Naive thymus-derived CD8-positive, alpha-beta T cell (primary cell): ENCODE results near the gene NR1I3. TPM values are rescaled to one million over a fixed set of nuclear protein-coding genes. Genes with fewer than 3 reads are reported as not detected.

Source experiments
- ATAC-seq, 2 donors: fragments of 150-1000 bp; cut with Tn5 transposase in 1 of 2; sonication (Bioruptor Pico), chemical (Tn5 transposase) in 1 of 2; 1 replicate in 1 of 2; 2 replicates in 1 of 2; pipeline ENCODE4 v1.10.0; 2021; ENCODE audit warnings: mild to moderate bottlenecking in 2 of 2, moderate library complexity in 2 of 2
- POLR2A ChIA-PET: fragments of 350-600 bp; sonication (Branson Sonifier 250); formaldehyde crosslinking; loops from one replicate; lab custom pipeline; 2021; ENCODE audit warnings: antibody characterized with exemption; lab: Charles Lee
- DNase-seq, 10 donors: peaks; one replicate each; pipeline versions ENCODE4 v3.0.0 to v3.0.0-alpha.2; 2020 to 2022
- H3K27ac Mint-ChIP-seq, 10 donors: one replicate each; pipeline ENCODE4 v1.8.0; 2020 to 2022; ENCODE audit warnings: mild to moderate bottlenecking in 10 of 10, mixed read lengths in 10 of 10, moderate library complexity in 4 of 10, inconsistent platforms in 1 of 10
- H3K27me3 Mint-ChIP-seq, 5 donors: one replicate each; pipeline ENCODE4 v1.8.0; 2021 to 2022; ENCODE audit warnings: mixed read lengths in 5 of 5
- H3K36me3 Mint-ChIP-seq, 3 donors: one replicate each; pipeline ENCODE4 v1.8.0; 2020 to 2022; ENCODE audit warnings: mixed read lengths in 3 of 3, mild to moderate bottlenecking in 2 of 3, inconsistent platforms in 1 of 3
- H3K4me1 Mint-ChIP-seq, 4 donors: one replicate each; pipeline ENCODE4 v1.8.0; 2021 to 2022; ENCODE audit warnings: mixed read lengths in 4 of 4
- H3K4me3 Mint-ChIP-seq, 10 donors: one replicate each; pipeline ENCODE4 v1.8.0; 2020 to 2022; ENCODE audit warnings: mild to moderate bottlenecking in 10 of 10, mixed read lengths in 10 of 10, moderate library complexity in 6 of 10, inconsistent platforms in 1 of 10
- H3K9me3 Mint-ChIP-seq, 9 donors: one replicate each; pipeline ENCODE4 v1.8.0; 2020 to 2022; ENCODE audit warnings: mixed read lengths in 9 of 9, mild to moderate bottlenecking in 3 of 9, inconsistent platforms in 1 of 9, moderate library complexity in 1 of 9
- polyA plus RNA-seq, 3 donors: library from polyadenylated mRNA; unstranded; fragments of 300-500 nt; fragmentation: Illumina TruSeq; gene quantifications; one replicate each; pipeline ENCODE4 v1.2.3, GENCODE V29; 2021
- total RNA-seq, 8 experiments: library from RNA in 2 of 8; stranded (reverse) in 2 of 8; gene quantifications; one replicate each; pipeline ENCODE4 v1.2.3 and lab custom pipeline; 2021 to 2026

The NR1I3 gene
- total and polyA plus RNA-seq, 5 experiments from 2014 or later, result 0.19 TPM; not detected in 4

DNA sequence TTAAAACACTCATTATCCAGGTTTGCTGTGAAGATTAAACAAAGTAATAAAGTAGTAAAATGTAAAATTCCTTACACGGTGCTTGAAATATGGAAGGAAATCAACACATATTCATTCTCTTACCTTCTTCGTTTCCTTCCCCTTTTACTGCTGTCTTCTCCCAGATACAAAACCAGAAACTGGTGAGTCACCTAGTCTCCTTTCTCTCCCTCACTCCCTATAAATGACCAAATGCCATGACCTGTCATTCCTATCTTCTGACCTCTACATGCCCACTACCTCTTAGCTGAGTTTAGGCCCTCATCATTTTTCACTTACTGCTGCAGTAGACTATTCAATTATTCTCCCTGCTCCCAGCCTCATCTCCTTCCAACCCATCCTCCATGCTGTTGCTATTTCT is 4.3 kb upstream of the NR1I3 start:
- H3K4me3 Mint-ChIP-seq, result no peak overlapping the region
- POLR2A ChIA-PET, result no interaction called here
- DNase-seq (no peak), ATAC-seq (no peak)
- H3K36me3 Mint-ChIP-seq, result no peaks in the 10 kb centered on the region
- peaks cover 3 to 15% (median 10%) of the 10 kb centered on the region in 5 donors for H3K27me3 Mint-ChIP-seq
- no peaks in the 10 kb centered on the region for H3K4me1 Mint-ChIP-seq
- H3K27ac Mint-ChIP-seq, result no peak overlapping the region
- H3K9me3 Mint-ChIP-seq, result no peaks in the 10 kb centered on the region

DNA sequence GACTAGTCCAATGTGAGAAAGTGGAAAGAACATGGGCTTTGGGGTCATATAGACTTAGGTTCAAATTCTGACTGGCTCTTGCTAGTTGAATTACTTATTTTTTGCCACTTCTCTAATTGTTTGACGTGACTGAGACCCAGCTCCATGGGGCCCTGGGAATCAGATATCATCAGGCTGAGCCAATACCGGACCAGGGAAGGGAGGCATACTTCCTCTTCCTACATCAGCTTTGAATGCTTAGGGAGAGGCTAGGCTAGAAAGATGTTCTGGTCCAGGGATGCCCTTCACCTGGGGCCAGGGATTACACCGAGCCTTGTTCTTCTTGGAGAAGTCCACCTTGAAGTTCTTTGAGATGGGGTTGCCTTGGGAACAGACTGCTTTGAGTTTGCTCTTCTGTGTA is 3.7 kb upstream of the NR1I3 start:
- POLR2A ChIA-PET, result no interaction called here
- H3K27me3 Mint-ChIP-seq, result peaks cover 3 to 15% (median 10%) of the 10 kb centered on the region in 5 donors
- ATAC-seq (no peak), DNase-seq (no peak)
- H3K9me3 Mint-ChIP-seq, result no peaks in the 10 kb centered on the region
- H3K36me3 Mint-ChIP-seq, result no peaks in the 10 kb centered on the region
- H3K4me1 Mint-ChIP-seq, result no peaks in the 10 kb centered on the region
- peak overlapping the region in 1 of 10 donors; percentile 13 for H3K27ac Mint-ChIP-seq
- no peak overlapping the region for H3K4me3 Mint-ChIP-seq

DNA sequence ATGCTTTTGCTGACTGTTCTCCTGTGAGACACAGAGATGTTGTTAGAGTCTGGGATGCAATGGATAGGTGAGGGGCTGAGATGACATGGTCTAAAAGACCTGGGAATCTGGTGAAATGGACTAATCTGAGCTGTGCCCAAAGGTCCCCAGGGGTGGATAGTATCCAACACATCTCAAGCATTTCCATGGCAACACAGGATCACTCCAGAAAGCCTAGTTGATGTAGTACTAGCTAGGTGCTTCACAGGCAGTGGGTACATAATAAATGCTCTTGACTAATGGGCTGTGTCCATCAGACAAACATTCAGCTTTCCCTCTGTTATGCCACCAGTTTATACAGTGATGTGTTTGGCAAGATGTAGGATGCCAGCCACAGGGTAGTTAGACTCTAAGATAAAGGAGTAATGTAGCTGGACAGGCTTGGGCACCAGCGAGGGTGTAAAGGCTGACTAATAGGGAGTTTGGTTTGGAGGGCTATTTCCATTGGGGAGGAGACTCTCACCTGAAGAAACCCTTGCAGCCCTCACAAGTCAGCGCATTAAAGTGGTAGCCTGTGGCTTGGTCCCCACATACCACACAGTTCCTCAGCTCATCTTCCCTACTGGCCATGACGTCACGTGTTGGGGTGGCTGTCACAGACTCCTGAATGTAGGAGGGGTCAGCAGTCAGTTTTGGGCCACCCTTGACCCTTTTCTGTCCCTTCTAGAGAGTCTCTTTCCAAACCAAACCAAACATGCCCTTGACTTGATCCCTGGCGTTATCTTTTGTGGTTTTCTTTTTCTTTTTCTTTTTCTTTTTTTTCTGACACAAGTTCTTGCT is 1.8 kb downstream of the NR1I3 start:
- no peak overlapping the region for H3K4me3 Mint-ChIP-seq
- H3K27me3 Mint-ChIP-seq, result peaks cover 0 to 9% (median 0%) of the 10 kb centered on the region in 5 donors
- DNase-seq, result no peak
- no peaks in the 10 kb centered on the region for H3K9me3 Mint-ChIP-seq
- ATAC-seq, result no peak
- H3K36me3 Mint-ChIP-seq, result no peaks in the 10 kb centered on the region
- POLR2A ChIA-PET, result no interaction called here
- H3K27ac Mint-ChIP-seq, result no peak overlapping the region
- H3K4me1 Mint-ChIP-seq, result no peaks in the 10 kb centered on the region

DNA sequence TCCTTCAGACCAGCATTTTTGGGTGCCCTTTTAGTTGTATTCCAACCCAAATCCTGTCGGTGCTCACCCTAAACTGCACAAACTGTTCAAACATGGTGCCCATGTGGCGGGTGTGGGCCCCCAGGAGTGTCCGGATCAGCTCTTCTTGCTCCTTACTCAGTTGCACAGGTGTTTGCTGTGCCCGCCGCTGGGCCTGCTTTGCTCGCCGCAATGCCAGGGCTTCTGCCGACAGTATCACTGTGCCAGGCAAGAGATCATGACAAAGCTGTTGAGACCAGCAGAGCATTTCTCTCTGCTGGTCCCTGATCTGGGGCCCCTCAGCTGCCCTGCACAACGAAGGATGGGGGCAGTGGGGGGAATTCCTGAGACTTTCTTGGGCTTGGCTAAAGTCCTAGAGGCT is 4.9 kb downstream of the NR1I3 start:
- no peak for ATAC-seq
- POLR2A ChIA-PET, result no interaction called here

DNA sequence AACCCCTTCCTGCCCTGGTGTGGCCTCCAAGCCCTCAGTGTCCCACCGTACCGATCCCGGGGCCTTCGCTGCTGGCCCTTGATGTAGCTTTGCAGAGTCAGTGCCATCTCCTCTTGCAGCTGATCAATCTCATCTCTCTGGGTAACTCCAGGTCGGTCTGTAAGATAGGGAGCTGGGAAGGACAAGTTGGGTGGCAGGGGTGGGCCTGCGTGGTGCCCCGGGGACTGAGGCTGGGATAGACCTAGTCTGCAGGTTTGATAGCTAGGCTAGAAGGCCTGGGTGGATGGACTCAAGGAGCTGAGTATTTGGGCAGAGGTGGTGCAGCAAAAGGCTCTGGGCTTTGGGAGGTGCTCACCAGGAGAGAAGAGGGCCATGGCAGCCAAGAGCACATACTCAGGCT is 7.2 kb downstream of the NR1I3 start:
- POLR2A ChIA-PET, result interaction anchor here (0.6 to 1.3 kb wide), 4 partner anchors 28 to 88 kb away, joined by 3 read pairs; partner anchors contain the start of gene NDUFS2
- H3K27me3 Mint-ChIP-seq, result no peaks in the 10 kb centered on the region
- H3K4me3 Mint-ChIP-seq, result no peak overlapping the region
- H3K4me1 Mint-ChIP-seq, result peaks cover 15 to 25% (median 25%) of the 10 kb centered on the region in 4 donors
- peaks cover 0 to 16% (median 0%) of the 10 kb centered on the region in 3 donors for H3K36me3 Mint-ChIP-seq
- peak in 1 of 10 donors; percentile 41 for DNase-seq
- no peaks in the 10 kb centered on the region for H3K9me3 Mint-ChIP-seq
- H3K27ac Mint-ChIP-seq, result peak overlapping the region in 3 of 10 donors; percentile 13 to 73 (median 19)
- ATAC-seq, result no peak

More for the DNA sequence above, 4.9 kb downstream of the NR1I3 start:
- Mint-ChIP-seq H3K4me1 (peaks cover 0 to 4% (median 1%) of the 10 kb centered on the region in 4 donors), H3K9me3 (no peaks in the 10 kb centered on the region), H3K36me3 (peaks cover 0 to 13% (median 0%) of the 10 kb centered on the region in 3 donors), H3K27ac (peak overlapping the region in 2 of 10 donors; percentile 18 to 38), H3K27me3 (peaks cover 0 to under 1% (median 0%) of the 10 kb centered on the region in 5 donors), H3K4me3 (no peak overlapping the region)
- DNase-seq, result peak in 1 of 10 donors; percentile 19

DNA sequence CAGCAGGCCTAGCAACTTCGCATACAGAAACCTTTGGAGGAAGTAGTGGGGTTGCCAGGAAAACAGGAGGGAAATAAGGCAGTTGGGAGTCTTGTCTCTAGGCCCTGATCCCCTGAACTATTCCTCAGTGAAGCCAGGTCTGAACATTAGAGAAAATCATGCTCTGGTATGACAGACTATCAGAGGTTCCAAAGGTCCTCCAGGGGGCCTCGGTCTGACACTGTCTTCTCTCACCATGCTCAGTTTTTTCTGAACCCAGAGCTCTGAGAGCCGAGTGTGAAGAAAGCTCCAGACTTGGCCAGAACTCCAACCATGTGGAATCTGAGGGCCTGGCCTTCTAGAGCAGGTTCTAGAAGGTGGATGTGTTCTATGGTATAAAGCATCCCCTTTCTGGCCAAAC is 8.1 kb downstream of the NR1I3 start:
- ATAC-seq (no peak), DNase-seq (no peak)
- no peak overlapping the region for H3K4me3 Mint-ChIP-seq
- POLR2A ChIA-PET, result interaction anchor here (0.6 to 15.0 kb wide), 3 partner anchors 26 to 61 kb away, joined by 3 to 231 read pairs (median 3); partner anchors contain the start of gene NDUFS2
- H3K4me1 Mint-ChIP-seq, result peaks cover 19 to 34% (median 33%) of the 10 kb centered on the region in 4 donors
- H3K36me3 Mint-ChIP-seq, result peaks cover 0 to 16% (median 0%) of the 10 kb centered on the region in 3 donors
- no peaks in the 10 kb centered on the region for H3K9me3 Mint-ChIP-seq
- H3K27ac Mint-ChIP-seq, result peak overlapping the region in 3 of 10 donors; percentile 11 to 60 (median 57)
- no peaks in the 10 kb centered on the region for H3K27me3 Mint-ChIP-seq

DNA sequence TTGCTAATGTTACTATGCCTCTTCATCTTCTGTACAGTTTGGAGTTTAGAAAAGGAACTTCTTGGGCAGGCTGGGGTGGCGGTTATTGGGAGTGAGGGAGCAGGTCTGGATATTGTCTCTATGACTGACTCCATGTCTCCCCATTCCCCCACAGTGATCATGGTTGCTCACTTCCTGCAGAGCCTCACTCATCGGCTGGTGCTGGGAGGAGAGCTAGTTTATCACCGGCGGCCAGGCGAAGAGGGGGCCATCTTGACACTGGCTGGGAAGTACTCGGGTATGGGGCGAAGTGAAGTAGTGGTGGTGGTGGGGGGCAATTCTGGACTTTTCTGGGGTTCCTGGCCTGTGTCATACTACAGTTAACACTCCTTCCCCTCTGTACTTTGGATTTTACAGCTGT is 10.0 kb downstream of the NR1I3 start:
- Mint-ChIP-seq H3K9me3 (no peaks in the 10 kb centered on the region), H3K36me3 (peaks cover 0 to 16% (median 0%) of the 10 kb centered on the region in 3 donors), H3K27ac (peak overlapping the region in 9 of 10 donors; percentile 27 to 96 (median 81)), H3K27me3 (no peaks in the 10 kb centered on the region), H3K4me1 (peaks cover 25 to 45% (median 43%) of the 10 kb centered on the region in 4 donors), H3K4me3 (peak overlapping the region in 7 of 10 donors; percentile 89 to 100 (median 99))
- no peak for DNase-seq
- ATAC-seq, result no peak
- POLR2A ChIA-PET, result interaction anchor here (1.1 to 15.0 kb wide), 5 partner anchors 15 to 86 kb away, joined by 7 to 231 read pairs (median 28); partner anchors contain the start of genes FCER1G, NDUFS2 and SDHC

DNA sequence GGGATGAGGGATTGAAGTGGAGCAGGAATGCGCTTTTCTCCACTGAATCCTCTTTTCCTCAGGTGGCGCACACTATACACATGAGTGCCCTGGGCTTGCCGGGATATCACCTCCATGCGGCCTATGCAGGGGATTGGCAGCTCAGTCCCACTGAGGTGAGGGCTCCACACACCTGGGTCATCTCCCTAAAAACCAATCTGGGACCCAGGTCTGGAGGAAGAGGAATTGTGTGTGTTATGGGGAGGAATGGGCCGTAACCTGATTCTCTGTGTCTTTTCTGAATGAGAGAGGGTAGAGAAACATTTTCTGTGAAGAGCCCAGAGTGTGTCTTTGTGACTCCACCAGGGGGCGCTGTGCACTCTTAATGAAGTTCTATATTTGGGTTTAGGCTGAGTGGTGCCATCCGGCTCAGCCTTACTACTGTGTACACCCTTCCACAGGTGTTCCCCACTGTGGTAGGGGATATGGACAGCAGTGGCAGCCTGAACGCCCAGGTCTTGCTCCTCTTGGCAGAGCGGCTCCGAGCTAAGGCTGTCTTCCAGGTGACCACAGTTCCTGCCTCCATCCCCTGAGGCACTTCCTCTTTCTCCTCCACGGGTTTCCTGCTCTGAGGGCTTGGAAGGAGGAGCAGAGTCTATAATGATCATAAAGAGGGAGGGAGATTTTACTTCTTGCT is 10.7 kb downstream of the NR1I3 start:
- POLR2A ChIA-PET, result interaction anchor here (1.0 to 15.0 kb wide), 9 partner anchors 14 to 155 kb away, joined by 5 to 231 read pairs (median 23); partner anchors contain the start of genes FCER1G, NDUFS2, PPOX and SDHC
- ATAC-seq (peak; percentile 43 to 46), DNase-seq (peak; percentile 75 to 93 (median 84))
- Mint-ChIP-seq H3K9me3 (no peaks in the 10 kb centered on the region), H3K27me3 (no peaks in the 10 kb centered on the region), H3K27ac (peak overlapping the region; percentile 44 to 96 (median 79)), H3K4me3 (peak overlapping the region; percentile 89 to 100 (median 100)), H3K4me1 (peaks cover 27 to 50% (median 45%) of the 10 kb centered on the region in 4 donors), H3K36me3 (peaks cover 0 to 16% (median 0%) of the 10 kb centered on the region in 3 donors)

DNA sequence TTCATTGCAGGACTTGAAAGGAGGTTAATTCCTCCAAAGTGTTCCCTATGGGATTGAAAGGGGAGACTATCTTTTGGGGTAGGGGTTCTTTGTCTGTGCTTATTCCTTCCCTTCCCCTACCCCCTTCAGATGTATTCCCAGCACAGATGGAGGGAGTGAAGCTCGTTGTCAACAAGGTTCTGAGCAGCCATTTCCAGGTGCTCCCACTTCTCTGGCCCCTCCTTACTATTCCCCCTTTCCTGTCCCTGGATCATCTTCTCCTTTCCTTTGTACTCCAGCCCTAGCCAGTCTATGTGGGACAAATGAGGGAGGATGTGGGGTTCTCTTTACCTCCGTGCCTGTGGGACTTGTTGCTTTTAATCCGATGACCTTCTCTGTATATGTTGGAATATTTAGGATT is 11.2 kb downstream of the NR1I3 start:
- POLR2A ChIA-PET, result interaction anchor here (1.0 to 15.0 kb wide), 10 partner anchors 14 to 155 kb away, joined by 5 to 231 read pairs (median 20); partner anchors contain the start of genes FCER1G, NDUFS2, PPOX and SDHC
- Mint-ChIP-seq H3K27ac (peak overlapping the region in 6 of 10 donors; percentile 23 to 96 (median 80)), H3K36me3 (peaks cover 0 to 16% (median 0%) of the 10 kb centered on the region in 3 donors), H3K4me3 (peak overlapping the region; percentile 94 to 100 (median 100)), H3K9me3 (no peaks in the 10 kb centered on the region), H3K27me3 (no peaks in the 10 kb centered on the region), H3K4me1 (peaks cover 31 to 56% (median 50%) of the 10 kb centered on the region in 4 donors)
- DNase-seq, result no peak
- ATAC-seq, result no peak

DNA sequence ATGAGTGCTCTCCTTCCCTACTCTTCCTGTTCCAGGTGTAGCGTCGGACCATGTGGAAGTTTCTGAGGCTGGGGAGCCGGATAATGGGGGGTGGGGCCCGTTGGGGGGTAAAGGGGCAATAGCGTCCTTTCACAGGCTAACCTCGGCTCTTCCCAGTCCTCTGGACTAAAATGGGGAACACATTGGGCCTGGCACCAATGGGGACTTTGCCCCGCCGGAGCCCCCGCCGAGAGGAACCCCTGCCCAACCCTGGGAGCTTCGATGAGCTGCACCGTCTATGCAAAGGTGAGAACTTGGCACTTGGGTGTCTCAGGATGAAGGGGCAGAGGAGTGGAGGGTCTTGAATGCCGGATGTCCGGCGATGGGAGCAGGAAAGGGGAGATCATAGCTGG is 11.7 kb downstream of the NR1I3 start:
- Mint-ChIP-seq H3K4me3 (peak overlapping the region; percentile 94 to 100 (median 100)), H3K9me3 (no peaks in the 10 kb centered on the region), H3K27ac (peak overlapping the region; percentile 87 to 99 (median 96)), H3K27me3 (no peaks in the 10 kb centered on the region), H3K36me3 (peaks cover 0 to 16% (median 0%) of the 10 kb centered on the region in 3 donors), H3K4me1 (peaks cover 32 to 59% (median 52%) of the 10 kb centered on the region in 4 donors)
- POLR2A ChIA-PET, result interaction anchor here (0.6 to 15.0 kb wide), 16 partner anchors 13 to 1127 kb away, joined by 3 to 231 read pairs (median 12); partner anchors contain the start of genes ADAMTS4, B4GALT3, FCER1G and NDUFS2
- no peak for ATAC-seq
- no peak for DNase-seq

DNA sequence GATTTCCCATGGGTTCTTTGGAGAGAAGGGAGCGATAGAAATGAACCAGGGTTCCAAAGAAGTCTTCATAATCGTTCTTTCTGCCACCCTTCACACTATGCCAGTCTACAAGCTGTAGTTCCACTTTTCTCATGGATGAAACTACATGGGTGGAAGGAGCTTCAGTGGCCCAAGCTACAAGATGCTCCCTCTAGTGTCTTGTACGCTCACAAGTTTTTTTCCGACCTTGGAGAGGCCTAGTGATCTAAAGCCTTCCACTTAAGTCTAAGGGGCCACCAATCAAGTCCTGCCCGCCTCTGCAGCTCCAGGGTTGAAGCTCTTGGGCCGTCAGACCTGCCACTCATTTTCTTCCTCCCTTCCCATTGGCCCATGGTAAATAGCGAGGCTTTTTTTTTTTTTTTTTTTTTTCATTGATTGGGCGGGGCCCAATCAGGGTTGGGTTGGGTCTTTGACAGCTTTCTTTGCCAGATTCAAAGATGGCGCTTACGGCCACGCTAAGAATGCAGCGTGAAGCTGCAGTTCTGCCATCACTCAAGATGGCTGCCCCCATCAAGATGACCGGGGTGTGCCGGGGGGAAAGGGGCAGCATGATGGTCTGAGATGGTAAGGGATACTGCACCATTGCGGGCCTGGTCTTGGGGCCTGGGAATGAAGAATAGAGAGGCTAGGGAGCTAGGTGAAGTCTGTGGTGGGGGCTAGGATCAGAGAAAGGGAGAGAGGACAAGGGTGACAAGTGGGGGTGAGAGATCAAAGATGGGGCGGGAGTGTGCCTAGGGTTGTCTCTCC is 12.3 kb downstream of the NR1I3 start, which contains the start of gene TOMM40L:
TSS of gene TOMM40L (plus strand) at position 527 of the 786 bp plus-strand sequence. CDS start 430 bp downstream, outside the sequence.
- Mint-ChIP-seq H3K36me3 (peaks cover 0 to 16% (median 0%) of the 10 kb centered on the region in 3 donors), H3K9me3 (no peaks in the 10 kb centered on the region), H3K27me3 (no peaks in the 10 kb centered on the region), H3K27ac (peak within 1 kb of the TSS; percentile 87 to 99 (median 96)), H3K4me1 (peaks cover 33 to 62% (median 54%) of the 10 kb centered on the region in 4 donors), H3K4me3 (peak within 1 kb of the TSS; percentile 94 to 100 (median 100))
- peak; percentile 68 to 97 (median 88) for DNase-seq
- POLR2A ChIA-PET, result interaction anchor here (0.6 to 15.0 kb wide), 28 partner anchors 13 to 1199 kb away, joined by 3 to 231 read pairs (median 6); partner anchors contain the start of genes ADAMTS4, ARHGAP30, B4GALT3 and CFAP126
- peak; percentile 97 to 98 for ATAC-seq
